ENCODE results near the gene HRK. TPM values are rescaled to one million over a fixed set of nuclear protein-coding genes. Genes with fewer than 3 reads are reported as not detected.
A peak's percentile ranks its signal among the peaks of the same experiment; 100 is the strongest.
"Not testable (repeated sequence)": the region's sequence is repeated elsewhere in the genome, so short reads cannot be mapped to it uniquely, and the experiment has no call there.

HRK gene
- polyA plus RNA-seq, 4 donors, result 0.24 to 0.65 (median 0.45) TPM

DNA sequence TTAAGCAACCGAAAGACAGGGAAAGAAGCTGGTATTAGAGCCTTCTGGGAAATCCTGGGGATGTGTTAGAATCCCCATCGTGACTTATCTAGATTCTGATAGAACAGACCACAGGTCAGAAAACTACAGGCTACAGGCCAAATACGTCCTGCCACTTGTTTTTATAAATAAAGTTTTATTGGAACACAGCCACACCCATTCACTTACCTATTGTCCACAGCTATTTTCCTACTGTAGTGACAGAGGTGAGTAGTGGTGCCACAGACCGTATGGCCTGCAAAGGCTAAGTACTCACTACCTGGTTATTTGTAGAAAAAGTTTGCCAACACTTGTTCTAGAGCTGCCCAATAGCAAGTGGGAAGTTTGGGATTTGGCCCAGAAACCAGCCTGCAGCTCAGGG is 53.8 kb downstream of the HRK start:
- DNase-seq (ENCODE audit: low read depth in 4 of 4, low spot score in 3 of 4), result no peak

GRCh38 chr12:116821291-116821690 is 60.0 kb downstream of the HRK start:
- DNase-seq (ENCODE audit: low read depth in 4 of 4, low spot score in 3 of 4), result no peak

GRCh38 chr12:116820064-116820656 is 61.1 kb downstream of the HRK start:
- no peak for DNase-seq (ENCODE audit: low read depth in 4 of 4, low spot score in 3 of 4)

- peak; percentile 70 to 77 (median 74) for DNase-seq (ENCODE audit: low read depth in 4 of 4, low spot score in 3 of 4)
Measured at GRCh38 chr12:116818948-116819832, 62.1 kb downstream of the HRK start.

DNA sequence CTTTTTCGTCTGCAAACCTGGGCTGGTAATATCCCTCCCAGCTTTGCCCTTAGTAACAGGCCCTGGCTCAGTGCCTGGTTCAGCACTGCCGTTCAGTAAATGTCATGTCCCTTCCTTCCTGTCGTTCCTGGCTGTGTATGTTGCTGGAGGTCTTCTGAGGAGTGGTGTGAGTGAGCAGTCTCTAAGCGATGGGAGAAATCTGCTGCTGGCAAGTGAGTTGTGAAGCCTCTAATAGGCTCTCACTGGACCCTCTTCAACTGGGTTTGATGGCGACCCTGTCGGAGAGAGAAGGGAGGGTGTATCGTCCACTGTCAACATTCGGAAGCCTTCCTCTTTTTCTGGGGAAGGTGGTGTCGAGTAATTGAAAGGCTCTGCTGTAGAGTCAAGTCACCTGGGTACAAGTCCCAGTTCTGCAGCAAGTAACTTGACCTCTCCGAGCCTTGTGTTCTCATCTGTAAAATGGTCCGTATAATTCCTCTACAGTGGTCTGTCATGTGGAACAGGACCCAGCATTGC is 62.8 kb downstream of the HRK start:
- DNase-seq (ENCODE audit: low read depth in 4 of 4, low spot score in 3 of 4), result no peak

DNA sequence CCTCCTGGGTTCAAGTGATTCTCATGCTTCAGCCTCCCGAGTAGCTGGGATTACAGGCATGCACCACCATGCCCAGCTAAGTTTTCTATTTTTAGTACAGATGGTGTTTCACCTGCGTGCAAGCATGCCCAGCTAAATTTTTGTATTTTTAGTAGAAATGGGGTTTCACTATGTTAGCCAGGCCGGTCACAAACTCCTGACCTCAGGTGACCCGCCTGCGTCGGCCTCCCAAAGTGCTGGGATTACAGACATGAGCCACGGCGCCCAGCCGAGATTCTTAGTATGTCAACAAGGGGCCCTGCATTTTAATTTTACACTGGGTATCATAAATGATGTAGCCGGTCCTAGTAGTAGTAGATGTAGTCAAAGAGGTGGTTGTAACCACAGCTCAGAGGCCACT is 66.5 kb downstream of the HRK start:
- DNase-seq (ENCODE audit: low read depth in 4 of 4, low spot score in 3 of 4), result not testable (repeated sequence)

GRCh38 chr12:116813271-116814041 is 67.8 kb downstream of the HRK start:
- no peak for DNase-seq (ENCODE audit: low read depth in 4 of 4, low spot score in 3 of 4)

DNA sequence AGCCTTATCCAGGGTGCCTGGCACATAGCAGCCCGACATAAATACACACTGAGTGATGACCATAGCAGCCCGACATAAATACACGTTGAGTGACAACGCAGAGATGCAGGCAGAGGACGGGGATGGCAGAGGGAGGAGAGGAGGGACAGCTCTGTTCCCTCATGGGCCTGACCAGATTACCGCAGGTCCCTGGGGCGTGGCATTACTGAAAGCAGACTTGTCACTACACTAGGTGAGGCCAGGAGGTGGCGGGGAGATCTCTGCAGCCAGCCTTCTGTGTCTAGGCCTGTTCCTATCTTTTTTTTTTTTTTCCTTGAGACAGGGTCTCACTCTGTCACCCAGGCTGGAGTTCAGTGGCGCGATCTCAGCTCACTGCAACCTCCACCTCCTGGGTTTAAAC is 69.0 kb downstream of the HRK start:
- no peak for DNase-seq (ENCODE audit: low read depth in 4 of 4, low spot score in 3 of 4)

- no peak for DNase-seq (ENCODE audit: low read depth in 4 of 4, low spot score in 3 of 4)
Measured at GRCh38 chr12:116808113-116809105, 72.8 kb downstream of the HRK start.

- no peak for DNase-seq (ENCODE audit: low read depth in 4 of 4, low spot score in 3 of 4)
Measured at GRCh38 chr12:116807546-116807945, 73.7 kb downstream of the HRK start.

DNA sequence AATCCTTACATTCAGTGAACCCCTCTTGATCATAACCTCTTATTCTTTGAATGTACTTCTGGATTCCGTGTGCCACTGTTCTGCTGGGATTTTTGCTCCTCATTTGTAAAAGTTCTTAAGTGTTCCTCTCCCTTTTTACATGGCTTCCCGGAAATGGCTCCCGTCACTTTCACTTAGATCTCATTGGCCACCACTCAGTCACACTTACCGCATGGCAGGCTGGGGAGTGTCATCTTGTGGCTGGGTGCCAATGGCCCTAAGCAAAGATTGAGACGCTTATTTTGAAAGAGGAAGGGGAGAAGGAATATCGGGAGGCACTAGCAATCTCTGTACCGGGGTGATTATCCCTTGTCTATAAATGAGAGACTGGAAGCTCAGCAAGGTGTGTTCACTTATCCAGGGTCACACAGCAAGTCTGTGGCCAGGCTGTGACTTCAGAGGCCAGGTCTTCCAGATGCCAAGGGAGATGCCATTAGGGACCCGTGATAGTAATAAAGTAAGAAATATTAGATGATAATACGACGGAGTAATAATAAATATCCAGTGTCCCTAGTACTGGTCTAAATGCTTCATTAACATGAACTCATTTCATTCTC is 74.3 kb downstream of the HRK start:
- no peak for DNase-seq (ENCODE audit: low read depth in 4 of 4, low spot score in 3 of 4)

Other genes with a start within 250 kb of the HRK start
- gene SPRING1, start 143.4 kb downstream of the HRK start, polyA plus RNA-seq (ENCODE audit: insufficient read length in 4 of 4), result 10 to 100 TPM; 35.3 to 39.9 (median 37.3) TPM
- 1 to 10 TPM; 4.7 to 6.2 (median 4.9) TPM for gene RNFT2, start 143.1 kb downstream of the HRK start, polyA plus RNA-seq (ENCODE audit: insufficient read length in 4 of 4)
- 10 to 100 TPM; 22.1 to 25.6 (median 23.7) TPM for gene FBXW8, start 29.5 kb upstream of the HRK start, polyA plus RNA-seq (ENCODE audit: insufficient read length in 4 of 4)
- gene TESC, start 218.0 kb upstream of the HRK start, polyA plus RNA-seq (ENCODE audit: insufficient read length in 4 of 4), result 10 to 100 TPM in 2 of 4 donors, 1 to 10 TPM in 2; 7.8 to 11.1 (median 9.3) TPM

All from right renal pelvis (tissue), 4 donors.